ENCODE measurements around the gene OSTF1. TPM values are rescaled to one million over a fixed set of nuclear protein-coding genes. Genes with fewer than 3 reads are reported as not detected.

Gene OSTF1
- total and polyA plus RNA-seq, 2 experiments from 2014 or later: 22.4 to 29.1 TPM

DNA sequence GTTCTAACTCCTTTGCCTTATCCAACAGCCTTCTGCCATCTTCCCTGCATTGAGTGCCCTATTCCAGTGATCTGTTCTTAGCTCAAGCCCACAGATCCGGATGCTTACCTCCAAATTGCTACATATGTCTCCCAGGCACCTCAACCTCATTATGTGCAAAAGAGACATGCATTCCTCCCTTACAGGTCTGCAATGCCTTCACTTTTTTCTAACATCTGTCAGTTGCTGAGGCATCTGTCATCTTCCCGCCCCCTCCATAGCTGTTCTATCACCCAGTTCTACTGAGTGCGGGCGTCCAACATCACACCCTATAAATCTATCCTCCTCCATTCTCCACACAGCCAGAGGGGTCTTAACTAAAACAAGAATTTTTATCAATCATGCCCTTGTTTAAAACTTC lies 20.4 kb upstream of the OSTF1 start:
- no peak overlapping the region for H3K27ac ChIP-seq
- H3K36me3 ChIP-seq (replicated peaks; ENCODE audit: insufficient read depth, low read depth): no peaks in the 10 kb centered on the region
- TF ChIP-seq EZH2 (IDR thresholded peaks at IDR 0.05; ENCODE audit: borderline replicate concordance) (no peak), CTCF (IDR thresholded peaks at IDR 0.05; ENCODE audit: poor library complexity) (no peak), EZH2phosphoT487 (IDR thresholded peaks at IDR 0.05; ENCODE audit: low read depth, severe bottlenecking, unreplicated experiment) (no peak)
- DNase-seq (ENCODE audit: low spot score): no peak
- no peaks in the 10 kb centered on the region for H3K79me2 ChIP-seq
- peaks cover 9% of the 10 kb centered on the region for H3K4me1 ChIP-seq (ENCODE audit: insufficient read depth)
- H3K9me2 ChIP-seq (replicated peaks; ENCODE audit: insufficient read depth): no peaks in the 10 kb centered on the region
- H4K20me1 ChIP-seq (ENCODE audit: insufficient read depth, poor library complexity, severe bottlenecking): no peaks in the 10 kb centered on the region
- H2AFZ ChIP-seq: no peak overlapping the region
- H3K9me3 ChIP-seq (ENCODE audit: low read depth): no peaks in the 10 kb centered on the region
- H3K4me2 ChIP-seq: no peak overlapping the region
- 79% methylated on average over 4 of the region's 4 CpGs for WGBS (ENCODE audit: low lambda C conversion rate, missing lambda C conversion rate)
- H3K27me3 ChIP-seq: no peaks in the 10 kb centered on the region
- H3K4me3 ChIP-seq: no peak overlapping the region

DNA sequence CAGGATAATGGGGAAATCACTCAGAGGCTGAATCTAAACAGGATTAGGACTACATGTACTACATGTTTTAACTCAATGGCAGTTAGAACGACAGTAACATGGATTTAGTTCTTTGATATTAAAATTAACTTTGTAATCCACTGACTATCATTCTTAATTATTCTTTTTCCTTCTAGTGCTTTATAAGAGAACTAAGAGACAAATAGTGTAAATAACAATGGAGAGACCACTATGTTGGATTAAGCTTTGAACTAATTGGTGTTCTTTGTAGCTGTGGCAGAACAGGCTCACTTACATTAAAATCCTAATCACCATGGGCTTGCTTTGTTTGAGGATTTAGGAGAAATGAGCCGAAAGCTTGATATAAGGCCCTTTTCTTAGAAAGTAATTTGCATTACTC lies 19.1 kb upstream of the OSTF1 start:
- Histone ChIP-seq H4K20me1 (ENCODE audit: insufficient read depth, poor library complexity, severe bottlenecking) (no peaks in the 10 kb centered on the region), H3K4me1 (ENCODE audit: insufficient read depth) (peaks cover 8% of the 10 kb centered on the region), H3K9me2 (replicated peaks; ENCODE audit: insufficient read depth) (no peaks in the 10 kb centered on the region), H3K4me3 (no peak overlapping the region), H2AFZ (no peak overlapping the region), H3K4me2 (no peak overlapping the region), H3K79me2 (no peaks in the 10 kb centered on the region), H3K27ac (no peak overlapping the region), H3K27me3 (no peaks in the 10 kb centered on the region), H3K36me3 (replicated peaks; ENCODE audit: insufficient read depth, low read depth) (no peaks in the 10 kb centered on the region), H3K9me3 (ENCODE audit: low read depth) (no peaks in the 10 kb centered on the region)
- WGBS (ENCODE audit: low lambda C conversion rate, missing lambda C conversion rate): 50% methylated on average over 2 of the region's 2 CpGs
- no peak for TF ChIP-seq EZH2phosphoT487 (IDR thresholded peaks at IDR 0.05; ENCODE audit: low read depth, severe bottlenecking, unreplicated experiment)
- TF ChIP-seq CTCF (IDR thresholded peaks at IDR 0.05; ENCODE audit: poor library complexity): no peak
- no peak for TF ChIP-seq EZH2 (IDR thresholded peaks at IDR 0.05; ENCODE audit: borderline replicate concordance)
- DNase-seq (ENCODE audit: low spot score): no peak

DNA sequence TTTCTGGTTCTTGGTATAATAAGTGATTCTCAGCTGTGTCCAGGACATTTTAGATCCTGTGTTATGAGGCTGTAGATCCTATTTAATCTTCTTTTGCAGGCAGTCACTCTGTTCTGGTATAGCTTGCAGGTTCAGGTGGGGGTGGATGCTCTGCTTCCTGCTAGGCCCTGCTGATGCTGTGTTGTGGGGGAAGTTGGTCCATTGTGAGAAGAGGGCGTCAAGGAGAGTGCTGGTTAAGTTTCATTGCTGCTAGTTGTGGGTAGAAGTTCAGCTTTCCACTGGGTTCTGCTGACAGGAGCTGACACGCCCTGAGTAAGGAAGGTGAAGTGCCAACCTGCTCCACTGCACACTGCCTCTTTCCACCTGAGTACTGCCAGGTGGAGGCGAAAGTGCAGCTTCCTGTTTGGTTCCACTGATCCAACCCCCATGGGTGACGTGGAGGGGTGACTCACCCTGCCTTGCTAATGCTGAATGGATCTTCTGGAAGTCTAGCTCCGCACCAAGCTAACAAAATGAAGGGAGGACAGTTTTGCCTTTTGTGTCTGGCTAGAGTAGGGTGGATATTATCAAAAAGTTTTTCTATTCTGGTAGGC lies 16.7 kb upstream of the OSTF1 start:
- Histone ChIP-seq H3K9me2 (replicated peaks; ENCODE audit: insufficient read depth) (no peaks in the 10 kb centered on the region), H3K4me2 (no peak overlapping the region), H3K9me3 (ENCODE audit: low read depth) (no peaks in the 10 kb centered on the region), H2AFZ (no peak overlapping the region), H4K20me1 (ENCODE audit: insufficient read depth, poor library complexity, severe bottlenecking) (no peaks in the 10 kb centered on the region), H3K27ac (no peak overlapping the region), H3K79me2 (no peaks in the 10 kb centered on the region), H3K4me3 (no peak overlapping the region), H3K36me3 (replicated peaks; ENCODE audit: insufficient read depth, low read depth) (no peaks in the 10 kb centered on the region), H3K27me3 (no peaks in the 10 kb centered on the region), H3K4me1 (ENCODE audit: insufficient read depth) (no peaks in the 10 kb centered on the region)
- WGBS (ENCODE audit: low lambda C conversion rate, missing lambda C conversion rate): 90% methylated on average over 5 of the region's 5 CpGs
- TF ChIP-seq CTCF (IDR thresholded peaks at IDR 0.05; ENCODE audit: poor library complexity) (no peak), EZH2phosphoT487 (IDR thresholded peaks at IDR 0.05; ENCODE audit: low read depth, severe bottlenecking, unreplicated experiment) (no peak), EZH2 (IDR thresholded peaks at IDR 0.05; ENCODE audit: borderline replicate concordance) (no peak)
- DNase-seq (ENCODE audit: low spot score): no peak

All from hepatocyte (in vitro differentiated cells).